ENCODE measurements around the gene NXF1. TPM values are rescaled to one million over a fixed set of nuclear protein-coding genes. Genes with fewer than 3 reads are reported as not detected.

Gene NXF1
- total RNA-seq, 1 experiment from 2014 or later, result 69.0 TPM

DNA sequence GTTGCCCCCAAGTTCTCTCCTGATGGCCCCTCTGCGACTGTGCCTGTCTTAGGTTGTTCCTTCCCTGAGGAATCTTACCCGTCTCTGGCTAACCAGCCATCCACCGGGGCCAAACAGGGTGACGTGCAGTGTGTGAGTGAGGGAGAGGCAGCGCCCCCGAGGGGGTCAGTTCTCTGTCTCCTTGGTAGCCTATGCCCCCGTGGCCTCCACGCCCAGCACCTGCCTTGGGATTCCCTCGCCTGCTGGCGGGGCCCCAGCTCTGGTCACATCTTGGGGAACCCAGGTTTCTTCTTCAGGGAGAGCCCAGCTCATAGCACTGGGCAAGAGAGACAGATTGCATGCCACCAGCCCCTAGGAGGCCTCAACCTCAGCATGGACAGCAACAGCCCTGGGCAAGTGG, 5.8 kb downstream of the NXF1 start:
- Histone ChIP-seq H3K27ac (ENCODE audit: insufficient read length, low read depth, low read length) (no peak overlapping the region), H3K79me1 (ENCODE audit: insufficient read depth, low read depth, low read length, poor library complexity, severe bottlenecking) (peaks cover 2% of the 10 kb centered on the region), H2BK120ac (ENCODE audit: low read depth, low read length, poor library complexity, severe bottlenecking) (no peak overlapping the region), H3K23me2 (ENCODE audit: insufficient read length, low read depth, low read length, poor library complexity, severe bottlenecking) (peaks cover 3% of the 10 kb centered on the region), H3K56ac (ENCODE audit: insufficient read length, low read depth, low read length) (no peak overlapping the region), H3K27me3 (ENCODE audit: insufficient read depth, low read length) (no peaks in the 10 kb centered on the region), H3K14ac (ENCODE audit: insufficient read depth, low read length) (no peak overlapping the region), H3K4ac (ENCODE audit: low read depth, low read length) (no peak overlapping the region), H3K4me2 (ENCODE audit: insufficient read depth, insufficient read length, low read length) (no peak overlapping the region), H2BK15ac (ENCODE audit: low read depth, low read length) (no peak overlapping the region), H3K9ac (ENCODE audit: extremely low read depth, insufficient read length, low read length) (no peak overlapping the region), H3T11ph (ENCODE audit: low read length) (no peak overlapping the region), H2BK12ac (ENCODE audit: insufficient read length, low read depth, low read length) (no peak overlapping the region), H3K4me1 (ENCODE audit: insufficient read depth, low read length) (no peaks in the 10 kb centered on the region), H2AK5ac (ENCODE audit: insufficient read length, low read length) (no peak overlapping the region), H3K9me3 (ENCODE audit: control insufficient read depth, low read depth, low read length) (no peaks in the 10 kb centered on the region), H3K79me2 (ENCODE audit: insufficient read depth, low read length) (peaks cover 3% of the 10 kb centered on the region; the same call in 1 of the 2 replicates), H4K8ac (replicated peaks; ENCODE audit: insufficient read length, low read depth, low read length) (no peak overlapping the region), H3K18ac (ENCODE audit: insufficient read length, low read depth, low read length) (no peak overlapping the region), H4K91ac (ENCODE audit: insufficient read length, low read depth, low read length) (no peak overlapping the region), H3K23ac (ENCODE audit: insufficient read length, low read depth, low read length) (no peak overlapping the region), H2BK5ac (ENCODE audit: insufficient read length, low read length) (no peak overlapping the region), H4K20me1 (ENCODE audit: control insufficient read depth, insufficient read depth, insufficient read length) (no peaks in the 10 kb centered on the region), H2BK20ac (ENCODE audit: low read depth, low read length, poor library complexity, severe bottlenecking) (no peak overlapping the region), H4K5ac (ENCODE audit: insufficient read length, low read depth, low read length) (no peak overlapping the region), H2AFZ (ENCODE audit: low read length) (no peak overlapping the region)
- Mint-ChIP-seq H3K4me1 (peaks cover 6 to 7% of the 10 kb centered on the region in 2 experiments), H3K4me3 (no peak overlapping the region), H3K27me3 (ENCODE audit: low read depth) (no peaks in the 10 kb centered on the region; the same call in 1 of the 2 replicates), H3K36me3 (ENCODE audit: insufficient read depth in 1 of 3, low read depth in 3 of 3) (peaks cover 67 to 91% (median 89%) of the 10 kb centered on the region in 3 experiments), H3K27ac (no peak overlapping the region), H3K9me3 (no peaks in the 10 kb centered on the region)
- no peak for DNase-seq
- no CpG with 5 or more reads among the region's 10 CpGs for WGBS (ENCODE audit: extremely low coverage, insufficient read length, low lambda C conversion rate)
- TF ChIP-seq, protein P1, sequence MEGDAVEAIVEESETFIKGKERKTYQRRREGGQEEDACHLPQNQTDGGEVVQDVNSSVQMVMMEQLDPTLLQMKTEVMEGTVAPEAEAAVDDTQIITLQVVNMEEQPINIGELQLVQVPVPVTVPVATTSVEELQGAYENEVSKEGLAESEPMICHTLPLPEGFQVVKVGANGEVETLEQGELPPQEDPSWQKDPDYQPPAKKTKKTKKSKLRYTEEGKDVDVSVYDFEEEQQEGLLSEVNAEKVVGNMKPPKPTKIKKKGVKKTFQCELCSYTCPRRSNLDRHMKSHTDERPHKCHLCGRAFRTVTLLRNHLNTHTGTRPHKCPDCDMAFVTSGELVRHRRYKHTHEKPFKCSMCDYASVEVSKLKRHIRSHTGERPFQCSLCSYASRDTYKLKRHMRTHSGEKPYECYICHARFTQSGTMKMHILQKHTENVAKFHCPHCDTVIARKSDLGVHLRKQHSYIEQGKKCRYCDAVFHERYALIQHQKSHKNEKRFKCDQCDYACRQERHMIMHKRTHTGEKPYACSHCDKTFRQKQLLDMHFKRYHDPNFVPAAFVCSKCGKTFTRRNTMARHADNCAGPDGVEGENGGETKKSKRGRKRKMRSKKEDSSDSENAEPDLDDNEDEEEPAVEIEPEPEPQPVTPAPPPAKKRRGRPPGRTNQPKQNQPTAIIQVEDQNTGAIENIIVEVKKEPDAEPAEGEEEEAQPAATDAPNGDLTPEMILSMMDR (conservative IDR thresholded peaks at IDR 0.05), result no peak
